Measurements from ENCODE around the gene FOXP1. TPM values are rescaled to one million over a fixed set of nuclear protein-coding genes. Genes with fewer than 3 reads are reported as not detected.

The FOXP1 gene
- total RNA-seq, 1 experiment from 2014 or later: 2.9 TPM

DNA sequence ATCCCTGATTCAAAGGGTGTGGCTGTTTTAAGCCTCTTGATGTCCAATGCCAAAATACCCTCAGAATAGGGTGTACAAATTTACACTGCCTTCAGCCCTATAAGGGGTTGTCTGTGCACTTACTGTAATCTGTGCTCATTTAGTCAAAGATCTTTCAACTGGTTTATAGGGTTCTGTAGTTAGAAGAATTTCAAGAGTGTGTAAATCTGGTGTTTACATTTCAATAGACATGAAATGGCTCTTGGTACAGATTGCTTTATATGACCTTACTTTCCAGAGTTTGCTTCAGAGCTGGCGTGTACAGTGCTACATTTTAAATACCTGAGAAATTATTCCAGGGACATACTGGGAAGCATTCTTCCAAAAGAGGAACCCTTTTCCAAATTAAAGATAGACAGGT is 399.3 kb downstream of the FOXP1 start:
- H3K27me3 ChIP-seq (ENCODE audit: control insufficient read depth, insufficient read depth, low read length): no peaks in the 10 kb centered on the region
- in situ Hi-C loops (cut with HindIII; ENCODE audit: low pct_unique_long_range_greater_than_20kb, low sequenced_read_pairs) (no loop called here), intact Hi-C loops (cut with micrococcal nuclease; ENCODE audit: unreplicated experiment) (no loop called here)
- TF ChIP-seq SIN3A (IDR thresholded peaks at IDR 0.05; ENCODE audit: borderline replicate concordance, insufficient read depth, low read depth, low read length) (no peak), TCF7L2 (IDR thresholded peaks at IDR 0.05; ENCODE audit: low read depth, low read length) (no peak), POLR2AphosphoS5 (IDR thresholded peaks at IDR 0.05; ENCODE audit: low read depth, low read length) (no peak), REST (IDR thresholded peaks at IDR 0.05; ENCODE audit: insufficient read depth in 1 of 2, low read depth in 2 of 2, low read length in 1 of 2) (no peak)
- TF ChIP-seq, protein P1, sequence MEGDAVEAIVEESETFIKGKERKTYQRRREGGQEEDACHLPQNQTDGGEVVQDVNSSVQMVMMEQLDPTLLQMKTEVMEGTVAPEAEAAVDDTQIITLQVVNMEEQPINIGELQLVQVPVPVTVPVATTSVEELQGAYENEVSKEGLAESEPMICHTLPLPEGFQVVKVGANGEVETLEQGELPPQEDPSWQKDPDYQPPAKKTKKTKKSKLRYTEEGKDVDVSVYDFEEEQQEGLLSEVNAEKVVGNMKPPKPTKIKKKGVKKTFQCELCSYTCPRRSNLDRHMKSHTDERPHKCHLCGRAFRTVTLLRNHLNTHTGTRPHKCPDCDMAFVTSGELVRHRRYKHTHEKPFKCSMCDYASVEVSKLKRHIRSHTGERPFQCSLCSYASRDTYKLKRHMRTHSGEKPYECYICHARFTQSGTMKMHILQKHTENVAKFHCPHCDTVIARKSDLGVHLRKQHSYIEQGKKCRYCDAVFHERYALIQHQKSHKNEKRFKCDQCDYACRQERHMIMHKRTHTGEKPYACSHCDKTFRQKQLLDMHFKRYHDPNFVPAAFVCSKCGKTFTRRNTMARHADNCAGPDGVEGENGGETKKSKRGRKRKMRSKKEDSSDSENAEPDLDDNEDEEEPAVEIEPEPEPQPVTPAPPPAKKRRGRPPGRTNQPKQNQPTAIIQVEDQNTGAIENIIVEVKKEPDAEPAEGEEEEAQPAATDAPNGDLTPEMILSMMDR (IDR thresholded peaks at IDR 0.05): no peak
- ChIA-PET CTCF (no interaction called here), POLR2A (no interaction called here)
- DNase-seq (ENCODE audit: low read depth, low spot score) (no peak), ATAC-seq (no peak)
- no peaks in the 10 kb centered on the region for H3K4me1 ChIP-seq (ENCODE audit: control insufficient read depth, insufficient read depth, low read length)
- H3K27ac ChIP-seq (ENCODE audit: low read length): no peak overlapping the region
- no peaks in the 10 kb centered on the region for H3K36me3 ChIP-seq (ENCODE audit: control insufficient read depth, insufficient read depth, low read length)
- no peak overlapping the region for H3K4me3 ChIP-seq (ENCODE audit: low read depth in 2 of 2, low read length in 2 of 2)
- H3K9me3 ChIP-seq (ENCODE audit: control insufficient read depth, insufficient read depth, low read depth, low read length): no peaks in the 10 kb centered on the region
- no TSS peak for BruUV-seq (replicated peaks)

- in situ Hi-C loops (cut with HindIII; ENCODE audit: low pct_unique_long_range_greater_than_20kb, low sequenced_read_pairs) (no loop called here), intact Hi-C loops (cut with micrococcal nuclease; ENCODE audit: unreplicated experiment) (no loop called here)
- no peaks in the 10 kb centered on the region for H3K9me3 ChIP-seq (ENCODE audit: control insufficient read depth, insufficient read depth, low read depth, low read length)
- H3K27ac ChIP-seq (ENCODE audit: low read length): no peak overlapping the region
- no peaks in the 10 kb centered on the region for H3K36me3 ChIP-seq (ENCODE audit: control insufficient read depth, insufficient read depth, low read length)
- TF ChIP-seq, protein P1 (IDR thresholded peaks at IDR 0.05): no peak
- TF ChIP-seq REST (IDR thresholded peaks at IDR 0.05; ENCODE audit: insufficient read depth in 1 of 2, low read depth in 2 of 2, low read length in 1 of 2) (no peak), POLR2AphosphoS5 (IDR thresholded peaks at IDR 0.05; ENCODE audit: low read depth, low read length) (no peak), TCF7L2 (IDR thresholded peaks at IDR 0.05; ENCODE audit: low read depth, low read length) (no peak), SIN3A (IDR thresholded peaks at IDR 0.05; ENCODE audit: borderline replicate concordance, insufficient read depth, low read depth, low read length) (no peak)
- no peaks in the 10 kb centered on the region for H3K27me3 ChIP-seq (ENCODE audit: control insufficient read depth, insufficient read depth, low read length)
- ATAC-seq (no peak), DNase-seq (ENCODE audit: low read depth, low spot score) (no peak)
- BruUV-seq (replicated peaks): no TSS peak
- CTCF ChIA-PET: no interaction called here
- H3K4me1 ChIP-seq (ENCODE audit: control insufficient read depth, insufficient read depth, low read length): no peaks in the 10 kb centered on the region
- POLR2A ChIA-PET: no interaction called here
- H3K4me3 ChIP-seq (ENCODE audit: low read depth in 2 of 2, low read length in 2 of 2): no peak overlapping the region
These were observed 400.0 kb downstream of the FOXP1 start for GRCh38 chr3:71183549-71183948.

All from Panc1 (cell line).